GM21528 (cell line): Measurements from ENCODE around the gene SLC8A3.

Experiments used
- ATAC-seq: cut with Tn5 transposase; IDR thresholded peaks from one replicate; pipeline ENCODE4 v1.9.1; 2021; ENCODE audit warnings: mild to moderate bottlenecking, moderate library complexity; ENCODE audit not compliant: unreplicated experiment, low FRiP score

Gene SLC8A3

GRCh38 chr14:70123796-70124195, 65.0 kb downstream of the SLC8A3 start:
- no peak for ATAC-seq

DNA sequence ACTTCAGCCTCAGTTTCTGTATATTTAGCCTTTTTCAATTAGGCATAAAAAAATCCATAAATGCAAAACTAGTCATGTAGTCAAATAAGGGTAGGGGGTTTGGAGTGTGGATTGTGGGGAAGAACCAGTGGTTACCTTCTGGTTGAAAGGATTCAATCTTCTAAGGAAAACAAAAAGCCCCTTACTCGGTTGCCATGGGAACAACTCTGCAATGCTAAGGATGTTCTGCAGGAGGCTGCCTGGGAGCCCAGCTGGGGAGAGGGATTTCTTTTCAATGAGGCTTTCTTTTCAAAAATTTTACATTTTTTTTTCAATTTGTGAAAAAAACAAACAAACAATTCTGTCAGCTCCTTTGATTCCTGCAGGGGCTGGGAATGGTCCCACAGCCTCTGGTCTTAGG, 67.2 kb downstream of the SLC8A3 start:
- ATAC-seq = no peak

DNA sequence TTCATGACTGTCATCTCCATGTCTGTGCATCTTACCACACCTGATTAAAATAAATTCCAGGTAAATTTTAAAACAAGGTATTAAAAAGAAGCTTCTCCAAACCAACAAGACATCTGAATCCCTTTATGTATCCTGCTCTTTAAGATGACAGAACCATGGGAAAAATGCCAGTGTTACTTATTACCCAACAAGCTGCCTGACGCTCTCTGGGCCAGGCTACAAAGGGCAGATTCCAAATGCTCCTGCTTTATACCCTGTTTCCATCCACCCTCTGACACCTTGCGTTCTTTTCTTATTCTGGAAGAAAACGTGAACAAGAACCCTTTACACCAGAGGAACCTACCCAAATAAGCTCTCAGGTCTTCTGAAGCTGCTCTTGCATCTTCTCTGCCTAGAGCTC, 70.7 kb downstream of the SLC8A3 start:
- ATAC-seq = no peak

DNA sequence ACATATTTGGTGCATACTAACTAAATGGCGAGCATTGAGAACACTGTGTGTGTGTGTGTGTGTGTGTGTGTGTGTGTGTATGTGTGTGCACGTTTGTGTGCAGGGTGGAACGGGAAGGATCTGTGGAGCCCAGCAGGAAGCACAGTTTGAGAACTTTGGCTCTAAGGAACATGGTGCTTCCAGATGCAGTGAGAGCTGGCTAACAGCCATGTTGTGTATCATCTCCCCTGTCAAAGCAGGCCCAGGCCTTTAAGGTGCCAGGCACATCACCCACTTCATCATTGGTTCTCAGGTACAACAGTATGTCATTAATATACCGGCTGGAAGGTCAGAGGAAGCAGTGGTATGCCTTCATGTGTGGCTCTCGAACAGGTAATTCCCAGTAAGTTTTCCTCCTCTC, 72.5 kb downstream of the SLC8A3 start:
- no peak for ATAC-seq

DNA sequence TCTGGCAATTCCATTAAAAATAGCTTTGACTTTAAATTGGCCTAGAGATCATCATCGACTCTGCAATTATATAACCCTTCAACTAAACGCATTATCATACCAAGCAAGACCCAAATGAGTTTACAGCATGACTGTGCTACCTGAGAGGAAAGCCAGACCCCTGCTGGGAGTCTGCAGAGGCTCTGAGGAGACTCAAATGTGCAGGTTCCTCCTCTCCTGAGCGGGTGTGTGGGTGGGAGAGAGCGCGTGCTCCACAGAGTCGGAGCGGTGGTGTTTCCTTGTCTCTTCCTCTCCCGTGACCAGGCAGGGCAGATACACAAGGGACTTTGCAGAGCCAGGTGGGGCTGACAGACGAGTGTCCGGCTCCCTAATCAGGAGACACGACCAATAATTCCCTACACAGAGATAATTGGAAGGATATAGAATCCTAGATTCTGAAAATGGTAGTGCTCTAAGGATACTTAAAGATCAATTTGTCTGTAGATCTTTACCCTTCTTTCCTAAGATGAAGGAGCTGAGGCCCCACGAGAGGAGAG, 74.1 kb downstream of the SLC8A3 start:
- ATAC-seq = no peak

DNA sequence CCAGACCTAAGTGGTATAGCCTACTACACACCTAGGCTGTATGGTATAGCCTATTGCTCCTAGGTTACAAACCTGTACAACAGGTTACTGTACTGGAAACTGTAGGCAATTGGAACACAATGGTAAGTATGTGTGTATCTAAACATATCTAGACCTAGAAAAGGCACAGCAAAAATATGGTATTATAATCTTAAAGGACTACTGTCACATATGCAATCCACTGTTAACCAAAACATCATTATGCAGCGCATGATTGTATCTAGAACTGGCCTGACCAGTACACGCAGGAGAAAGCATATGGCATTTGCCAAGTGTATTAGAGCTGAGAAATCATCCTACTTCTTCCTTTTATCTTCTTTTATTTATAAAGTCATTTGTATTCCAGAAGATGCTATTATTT, 75.5 kb downstream of the SLC8A3 start:
- ATAC-seq = no peak

- no peak for ATAC-seq
These were observed 80.3 kb downstream of the SLC8A3 start for GRCh38 chr14:70108419-70108818.

DNA sequence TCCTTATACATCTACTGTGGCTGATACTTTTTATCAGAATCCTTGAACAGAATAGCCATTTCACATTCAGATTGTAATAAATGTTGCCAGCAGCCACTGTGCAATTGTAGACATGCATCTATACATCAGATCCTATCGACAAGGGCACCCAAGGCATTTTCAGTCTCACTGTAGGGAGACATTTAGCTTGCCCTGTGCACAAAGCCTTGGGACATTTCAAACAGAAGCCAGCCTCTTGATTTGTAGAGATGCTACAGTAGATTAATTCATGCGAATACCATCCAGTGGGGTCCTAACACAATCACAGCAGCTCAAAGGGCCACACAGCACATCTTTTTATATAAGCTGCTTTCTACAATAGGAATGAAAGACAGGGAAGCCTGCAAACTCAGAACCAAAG, 81.4 kb downstream of the SLC8A3 start:
- ATAC-seq = no peak

GRCh38 chr14:70100071-70100470, 88.7 kb downstream of the SLC8A3 start:
- ATAC-seq = no peak

GRCh38 chr14:70098250-70098809, 90.4 kb downstream of the SLC8A3 start:
- no peak for ATAC-seq

DNA sequence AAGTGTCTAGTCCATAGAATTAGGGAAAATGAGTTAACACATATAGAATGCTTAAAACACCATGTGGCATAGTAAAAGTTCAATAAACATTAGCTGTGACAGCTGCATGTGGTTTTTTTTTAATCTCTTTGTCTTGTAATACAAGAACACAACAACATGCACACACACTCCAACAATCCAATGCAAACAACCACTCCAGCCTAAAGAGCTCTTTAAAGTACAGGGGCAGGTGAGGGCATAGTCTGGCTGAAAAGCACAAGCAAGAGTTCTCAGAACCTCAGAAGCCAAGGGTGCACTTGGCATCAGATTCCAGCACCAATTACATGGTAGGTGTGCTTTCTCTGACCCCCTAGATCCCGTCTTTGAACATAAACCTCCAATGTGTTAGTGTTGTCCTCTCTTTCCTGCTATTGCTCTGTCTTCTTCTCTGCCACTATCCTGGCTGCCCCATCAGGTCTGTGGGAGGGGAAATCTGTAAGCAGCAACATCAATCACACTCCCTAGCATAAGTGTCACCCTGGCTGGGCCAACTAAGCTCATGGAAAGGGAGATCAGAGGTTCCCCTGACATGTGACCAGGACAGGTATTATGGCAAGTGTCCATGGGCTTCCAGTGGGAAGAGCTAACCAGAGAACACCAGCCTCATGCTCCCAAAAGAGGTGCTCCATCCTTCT, 91.0 kb downstream of the SLC8A3 start:
- ATAC-seq = no peak

GRCh38 chr14:70096866-70097265, 91.9 kb downstream of the SLC8A3 start:
- ATAC-seq = no peak

DNA sequence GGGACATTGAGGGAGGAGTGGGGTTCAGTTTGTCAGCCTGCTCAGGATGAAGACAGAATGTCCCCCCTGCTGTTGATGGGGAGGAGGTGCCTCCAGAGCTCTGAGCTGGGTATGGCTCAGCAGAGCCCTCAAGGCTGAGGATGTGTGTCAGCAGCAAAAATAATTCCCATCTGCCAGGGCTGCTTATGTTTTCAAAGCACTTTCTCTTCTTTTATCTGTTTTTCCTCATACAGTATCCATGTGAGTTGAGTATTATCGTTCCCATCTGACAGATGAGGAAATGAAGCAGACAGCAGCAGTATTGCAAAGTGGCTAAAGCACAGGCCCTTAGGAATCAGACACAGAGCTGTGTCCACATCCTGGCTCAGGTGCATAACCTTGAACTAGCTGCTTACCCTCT, 94.1 kb downstream of the SLC8A3 start:
- ATAC-seq = no peak

DNA sequence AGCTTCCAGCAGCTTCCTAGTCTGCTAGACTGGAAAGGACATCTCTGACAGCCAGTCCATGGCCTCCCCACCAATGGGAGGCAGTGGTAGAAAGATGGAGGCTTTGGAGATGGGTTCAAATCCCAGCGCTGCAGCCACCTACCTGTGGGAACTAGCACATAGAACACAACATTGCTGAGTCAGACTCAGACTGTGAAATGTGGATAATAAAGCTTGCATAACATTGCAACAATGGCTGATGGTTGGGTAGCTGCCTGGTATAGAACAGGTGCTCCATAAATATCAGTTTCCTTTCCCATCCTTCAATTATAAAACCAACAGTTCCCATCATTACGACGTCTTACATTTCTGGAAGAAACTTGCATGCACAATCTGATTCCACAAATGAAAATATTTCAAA, 94.6 kb downstream of the SLC8A3 start:
- ATAC-seq = no peak

DNA sequence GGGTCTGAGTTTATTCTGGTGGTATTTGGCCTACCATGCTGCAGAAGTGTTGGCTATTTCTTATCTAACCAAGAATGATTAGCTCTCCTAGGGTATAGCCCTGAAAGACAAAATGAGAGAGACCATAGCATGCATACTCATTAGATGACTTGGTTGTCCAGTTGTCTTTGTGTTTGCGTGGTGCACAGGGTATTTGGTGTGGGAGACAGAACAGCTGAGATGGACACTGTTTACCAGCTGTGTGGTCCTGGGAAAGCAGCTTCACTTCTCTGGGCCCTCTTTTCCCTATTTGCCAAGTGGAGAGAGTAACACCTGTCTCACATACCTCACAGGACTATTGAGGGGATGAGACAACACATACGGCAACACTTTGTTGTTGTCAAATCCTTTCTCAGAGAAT, 95.6 kb downstream of the SLC8A3 start:
- no peak for ATAC-seq

GRCh38 chr14:70087380-70087697, 101.4 kb downstream of the SLC8A3 start:
- ATAC-seq = no peak

- no peak for ATAC-seq
These were observed 101.9 kb downstream of the SLC8A3 start for GRCh38 chr14:70086685-70087379.

- no peak for ATAC-seq
These were observed 104.5 kb downstream of the SLC8A3 start for GRCh38 chr14:70084226-70084625.

GRCh38 chr14:70082394-70082793, 106.4 kb downstream of the SLC8A3 start:
- no peak for ATAC-seq

DNA sequence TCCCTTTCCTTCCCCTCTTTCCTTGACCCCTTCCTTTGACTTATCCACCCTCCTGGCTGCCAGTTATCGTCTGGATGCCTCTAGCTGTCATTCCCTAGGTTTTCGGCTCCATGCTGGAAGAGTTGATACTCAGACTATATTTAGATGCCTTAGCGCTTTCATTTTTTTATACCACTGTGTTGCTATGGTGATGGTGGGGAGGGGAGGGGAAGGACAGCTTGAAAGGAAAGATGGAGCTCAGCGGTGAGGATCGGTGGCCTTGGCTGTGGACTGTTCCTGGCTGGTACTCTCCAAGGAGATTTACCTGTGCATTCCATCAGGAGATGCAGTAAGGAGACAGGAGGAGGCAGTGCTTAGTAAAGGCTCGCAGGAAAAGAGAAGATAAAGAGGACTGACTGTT, 108.7 kb downstream of the SLC8A3 start:
- ATAC-seq = no peak

- ATAC-seq = no peak
These were observed 110.4 kb downstream of the SLC8A3 start for GRCh38 chr14:70078329-70078728.

DNA sequence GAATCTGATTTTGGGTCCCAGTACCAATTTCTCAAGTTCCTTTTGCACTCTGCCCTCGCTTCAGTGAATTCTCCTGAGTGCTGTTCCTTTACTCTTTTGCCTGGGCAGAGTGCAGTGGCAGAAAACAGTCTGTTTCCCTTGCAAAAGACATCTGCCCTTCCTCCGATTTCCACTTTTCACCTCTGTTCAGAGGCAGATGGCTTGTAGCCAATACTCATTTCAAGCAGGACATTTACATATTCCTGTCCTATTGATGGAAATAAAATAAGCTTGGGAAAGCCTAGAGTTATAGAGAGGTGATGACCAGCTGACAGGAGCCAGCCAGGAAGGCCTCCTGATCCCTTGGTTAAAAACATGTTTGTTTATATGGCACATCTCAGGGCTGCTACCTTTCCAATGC, 111.0 kb downstream of the SLC8A3 start:
- ATAC-seq = no peak
